Activated naive CD8-positive, alpha-beta T cell treated with anti-CD3 and anti-CD28 coated beads, Interleukin-2, amount 50 U/mL, for 24 hours (primary cell): ENCODE data around the gene ZSCAN10.
"Not testable (repeated sequence)": the region's sequence is repeated elsewhere in the genome, so short reads cannot be mapped to it uniquely, and the experiment has no call there.

ENCODE experiments used
- ATAC-seq: fragments of 150-1000 bp; cut with Tn5 transposase; one replicate; pipeline ENCODE4 v1.10.0; 2021
- DNase-seq: peaks from one replicate; pipeline ENCODE4 v3.0.0; 2021
- H3K27ac Mint-ChIP-seq: one replicate; pipeline ENCODE4 v1.8.0; 2021; ENCODE audit warnings: mild to moderate bottlenecking, mixed read lengths
- H3K27me3 Mint-ChIP-seq: one replicate; pipeline ENCODE4 v1.8.0; 2021; ENCODE audit warnings: mixed read lengths
- H3K36me3 Mint-ChIP-seq: one replicate; pipeline ENCODE4 v1.8.0; 2021; ENCODE audit warnings: low read depth, mixed read lengths
- H3K4me1 Mint-ChIP-seq: one replicate; pipeline ENCODE4 v1.8.0; 2021; ENCODE audit warnings: mixed read lengths
- H3K4me3 Mint-ChIP-seq: one replicate; pipeline ENCODE4 v1.8.0; 2021; ENCODE audit warnings: mild to moderate bottlenecking, moderate library complexity, mixed read lengths
- H3K9me3 Mint-ChIP-seq: one replicate; pipeline ENCODE4 v1.8.0; 2021; ENCODE audit warnings: mixed read lengths

Gene ZSCAN10

DNA sequence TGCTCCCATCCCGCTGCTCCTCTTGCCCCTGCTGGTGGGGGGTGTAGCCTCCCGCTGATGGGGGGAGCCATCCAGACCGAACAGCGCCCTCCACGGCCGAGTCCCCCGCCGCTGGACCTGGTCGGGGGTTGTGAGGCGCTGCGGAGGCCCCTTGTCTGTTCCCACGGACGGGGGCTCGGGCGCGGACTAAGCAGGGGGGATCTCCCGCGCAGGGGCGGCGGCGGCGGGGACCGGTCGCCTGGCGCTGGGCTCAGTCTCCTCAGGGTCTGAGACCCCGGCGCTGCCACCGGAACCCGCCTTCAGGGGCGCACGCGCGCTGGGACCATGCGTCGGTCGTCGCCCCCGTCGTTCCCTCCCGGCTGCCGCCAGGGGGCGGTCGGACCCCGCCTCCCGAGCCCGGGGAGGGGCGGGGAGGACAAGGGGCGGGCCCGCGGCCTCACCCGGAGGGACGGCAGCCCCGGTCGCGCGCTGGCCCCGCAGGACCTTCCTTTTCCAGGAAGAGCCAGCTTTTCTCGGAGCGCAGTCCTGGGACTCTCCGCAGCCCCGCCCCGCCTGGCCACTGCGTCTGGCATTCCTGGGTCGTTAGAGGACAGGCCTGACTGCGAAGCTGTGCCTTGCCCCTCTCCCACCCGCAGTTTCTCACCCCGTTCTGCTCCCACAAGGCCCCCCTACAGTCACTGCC is 39.9 kb downstream of the ZSCAN10 start:
- peaks cover 61% of the 10 kb centered on the region for H3K4me1 Mint-ChIP-seq
- DNase-seq (peak; percentile 92), ATAC-seq (peak; percentile 89)
- H3K4me3 Mint-ChIP-seq = peak overlapping the region; percentile 81
- H3K36me3 Mint-ChIP-seq = peaks cover 8% of the 10 kb centered on the region
- H3K27ac Mint-ChIP-seq = peak overlapping the region; percentile 91
- no peaks in the 10 kb centered on the region for H3K27me3 Mint-ChIP-seq
- no peaks in the 10 kb centered on the region for H3K9me3 Mint-ChIP-seq

DNA sequence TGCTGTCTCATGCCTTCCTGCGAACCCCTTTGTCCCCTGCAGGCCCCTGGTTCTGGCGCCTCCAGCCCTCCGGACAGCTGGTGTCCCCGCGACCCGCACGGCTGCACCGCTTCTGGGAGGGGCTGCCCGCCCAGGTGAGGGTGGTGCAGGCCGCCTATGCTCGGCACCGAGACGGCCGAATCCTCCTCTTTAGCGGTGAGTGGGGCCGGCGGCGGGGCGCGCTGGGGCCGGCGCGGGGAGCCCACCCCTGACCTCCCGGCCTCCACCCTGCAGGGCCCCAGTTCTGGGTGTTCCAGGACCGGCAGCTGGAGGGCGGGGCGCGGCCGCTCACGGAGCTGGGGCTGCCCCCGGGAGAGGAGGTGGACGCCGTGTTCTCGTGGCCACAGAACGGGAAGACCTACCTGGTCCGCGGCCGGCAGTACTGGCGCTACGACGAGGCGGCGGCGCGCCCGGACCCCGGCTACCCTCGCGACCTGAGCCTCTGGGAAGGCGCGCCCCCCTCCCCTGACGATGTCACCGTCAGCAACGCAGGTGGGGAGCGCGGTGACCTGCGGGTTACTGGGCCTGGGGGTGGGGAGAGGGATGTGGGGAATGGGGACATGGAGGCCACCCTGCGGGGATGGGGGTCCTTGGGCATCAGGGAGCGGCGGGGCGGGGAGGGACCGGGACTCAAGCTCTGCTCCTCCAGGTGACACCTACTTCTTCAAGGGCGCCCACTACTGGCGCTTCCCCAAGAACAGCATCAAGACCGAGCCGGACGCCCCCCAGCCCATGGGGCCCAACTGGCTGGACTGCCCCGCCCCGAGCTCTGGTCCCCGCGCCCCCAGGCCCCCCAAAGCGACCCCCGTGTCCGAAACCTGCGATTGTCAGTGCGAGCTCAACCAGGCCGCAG is 40.7 kb downstream of the ZSCAN10 start:
- peak; percentile 26 for ATAC-seq
- H3K4me3 Mint-ChIP-seq = peak overlapping the region; percentile 81
- H3K36me3 Mint-ChIP-seq = peaks cover 8% of the 10 kb centered on the region
- peak overlapping the region; percentile 65 for H3K27ac Mint-ChIP-seq
- no peaks in the 10 kb centered on the region for H3K9me3 Mint-ChIP-seq
- peak; percentile 66 for DNase-seq
- no peaks in the 10 kb centered on the region for H3K27me3 Mint-ChIP-seq
- peaks cover 59% of the 10 kb centered on the region for H3K4me1 Mint-ChIP-seq

DNA sequence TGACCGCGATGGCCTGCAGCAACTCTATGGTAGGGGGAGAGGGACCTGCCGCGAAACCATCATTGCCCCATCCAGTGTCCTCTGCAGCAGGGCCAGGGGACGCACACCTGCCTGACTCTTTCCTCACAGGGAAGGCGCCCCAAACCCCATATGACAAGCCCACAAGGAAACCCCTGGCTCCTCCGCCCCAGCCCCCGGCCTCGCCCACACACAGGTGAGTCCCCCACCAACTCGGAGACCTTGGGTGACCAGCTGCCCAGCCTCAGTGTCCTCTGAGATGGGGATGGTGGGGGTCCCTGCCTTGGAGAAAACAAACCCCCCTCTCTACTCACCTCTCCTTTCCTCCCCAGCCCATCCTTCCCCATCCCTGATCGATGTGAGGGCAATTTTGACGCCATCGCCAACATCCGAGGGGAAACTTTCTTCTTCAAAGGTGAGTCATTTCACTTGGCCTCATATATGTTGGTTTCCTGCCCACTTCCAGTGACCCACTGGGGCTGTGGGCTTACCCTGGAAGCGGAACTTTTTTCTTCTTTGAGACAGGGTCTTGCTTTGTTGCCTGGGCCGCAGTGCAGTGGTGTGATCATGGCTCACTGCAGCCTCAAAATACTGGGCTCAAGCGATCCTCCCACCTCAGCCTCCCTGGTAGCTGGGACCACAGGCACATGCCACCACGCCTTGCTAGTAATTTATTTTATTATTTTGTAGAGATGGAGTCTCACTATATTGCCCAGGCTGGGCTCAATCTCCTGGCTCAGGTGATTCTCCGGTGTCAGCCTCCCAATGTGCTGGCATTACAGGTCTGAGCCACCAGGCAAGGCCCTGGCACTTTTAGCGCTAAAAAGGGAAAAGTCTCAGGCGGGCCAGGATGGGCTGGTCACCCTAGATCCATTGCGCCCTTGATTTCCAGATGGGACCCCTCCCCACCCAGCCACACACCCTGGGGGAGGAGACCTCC is 41.6 kb downstream of the ZSCAN10 start:
- ATAC-seq (no peak), DNase-seq (no peak)
- Mint-ChIP-seq H3K27ac (peak overlapping the region; percentile 49), H3K9me3 (no peaks in the 10 kb centered on the region), H3K36me3 (peaks cover 8% of the 10 kb centered on the region), H3K27me3 (no peaks in the 10 kb centered on the region), H3K4me3 (peak overlapping the region; percentile 43), H3K4me1 (peaks cover 51% of the 10 kb centered on the region)

DNA sequence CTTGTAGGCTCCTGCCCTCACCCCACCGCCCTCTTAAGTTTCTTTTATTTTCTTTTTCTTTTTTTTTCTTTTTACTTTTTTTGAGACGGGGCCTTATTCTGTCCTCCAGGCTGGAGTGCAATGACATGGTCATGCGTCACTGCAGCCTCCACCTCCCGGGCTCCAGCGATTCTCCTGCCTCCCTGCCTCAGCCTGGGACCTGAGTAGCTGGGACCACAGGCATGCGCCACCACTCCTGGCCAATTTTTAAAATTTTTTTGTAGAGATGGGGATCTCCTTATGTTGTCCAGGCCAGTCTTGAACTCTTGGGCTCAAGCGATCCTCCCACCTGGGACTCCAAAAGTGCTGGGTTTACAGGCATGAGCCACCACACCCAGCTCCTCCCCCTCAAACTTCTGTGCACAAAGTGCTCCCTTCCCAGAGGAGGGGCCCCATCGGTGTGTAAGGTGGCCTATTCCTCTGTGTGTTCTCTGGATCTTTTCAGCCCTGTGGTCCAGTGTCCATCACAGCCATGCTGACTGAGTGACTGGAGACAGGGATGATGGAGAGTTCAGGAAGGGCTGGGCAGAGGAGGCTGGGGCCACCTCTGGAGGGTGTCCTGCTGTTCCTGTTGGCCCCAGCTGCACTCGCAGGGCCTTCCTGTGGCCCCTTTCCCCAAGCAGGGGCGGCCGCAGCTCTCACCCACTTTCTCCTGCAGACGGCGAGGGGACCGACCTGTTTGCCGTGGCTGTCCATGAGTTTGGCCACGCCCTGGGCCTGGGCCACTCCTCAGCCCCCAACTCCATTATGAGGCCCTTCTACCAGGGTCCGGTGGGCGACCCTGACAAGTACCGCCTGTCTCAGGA is 42.5 kb downstream of the ZSCAN10 start:
- ATAC-seq (no peak), DNase-seq (no peak)
- H3K9me3 Mint-ChIP-seq = no peaks in the 10 kb centered on the region
- no peaks in the 10 kb centered on the region for H3K27me3 Mint-ChIP-seq
- peak overlapping the region; percentile 21 for H3K4me3 Mint-ChIP-seq
- H3K27ac Mint-ChIP-seq = no peak overlapping the region
- peaks cover 8% of the 10 kb centered on the region for H3K36me3 Mint-ChIP-seq
- peaks cover 46% of the 10 kb centered on the region for H3K4me1 Mint-ChIP-seq

DNA sequence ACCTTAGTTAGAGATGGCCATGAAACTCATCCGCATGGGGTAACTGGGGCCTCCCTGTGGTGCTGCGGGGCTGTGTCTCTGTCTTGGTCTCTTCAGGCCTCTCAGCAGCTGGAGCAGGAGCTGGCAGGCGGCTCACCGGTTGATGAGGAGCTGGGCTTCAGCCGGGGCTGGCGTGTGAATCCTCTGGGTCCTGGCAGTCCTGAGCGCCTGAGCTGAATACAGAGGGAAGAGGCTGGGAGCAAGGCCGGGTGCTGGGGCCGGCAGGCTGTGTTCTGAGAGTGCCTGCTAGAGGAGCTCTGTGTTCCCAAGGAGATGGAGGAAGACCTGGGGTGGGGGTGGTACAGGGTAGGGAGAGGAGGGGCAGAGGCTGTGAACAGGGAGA is 43.4 kb downstream of the ZSCAN10 start:
- DNase-seq, ATAC-seq, H3K36me3 Mint-ChIP-seq, H3K27ac Mint-ChIP-seq, H3K4me3 Mint-ChIP-seq, H3K27me3 Mint-ChIP-seq, H3K9me3 Mint-ChIP-seq: not testable (repeated sequence)
- H3K4me1 Mint-ChIP-seq = peaks cover 48% of the 10 kb centered on the region

DNA sequence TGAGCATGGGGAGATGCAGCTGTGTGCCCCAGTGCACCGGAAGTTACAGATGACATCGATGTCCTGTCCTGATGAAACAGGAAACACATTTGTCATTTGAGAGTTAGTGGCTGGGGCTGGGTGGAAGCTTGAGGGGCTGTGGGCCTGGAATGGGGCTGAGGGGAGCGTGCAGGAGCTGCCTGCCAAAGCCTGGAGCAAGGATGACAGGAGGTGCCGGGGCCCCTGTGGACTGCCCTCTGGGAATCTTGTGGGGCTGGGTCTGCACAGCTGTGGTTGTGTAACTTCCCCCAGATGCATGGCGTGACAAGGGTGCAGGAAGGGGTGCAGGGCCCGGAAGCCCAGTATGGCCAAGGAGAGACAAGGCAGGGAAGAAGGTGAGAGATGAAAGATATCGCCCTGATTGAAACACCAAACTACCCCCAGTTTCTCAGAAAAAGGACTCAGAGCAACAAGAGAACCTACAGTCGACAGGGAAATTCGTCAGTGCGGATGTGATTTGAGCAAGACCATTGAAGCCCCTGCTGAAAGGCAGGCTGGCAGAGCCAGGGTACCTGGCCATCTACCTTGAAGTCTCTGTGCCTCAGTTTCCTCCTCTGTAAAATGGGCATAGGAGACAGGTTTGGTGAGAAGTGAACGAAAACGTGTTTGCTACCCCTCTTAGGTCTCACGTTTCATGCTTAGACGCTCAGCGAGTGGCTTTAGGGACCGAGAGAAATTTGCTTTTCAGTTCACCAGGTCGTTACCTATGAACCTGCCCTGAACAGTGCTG is 43.9 kb downstream of the ZSCAN10 start:
- no peak for ATAC-seq
- DNase-seq = no peak
- Mint-ChIP-seq H3K4me1 (peaks cover 43% of the 10 kb centered on the region), H3K9me3 (no peaks in the 10 kb centered on the region), H3K27me3 (no peaks in the 10 kb centered on the region), H3K27ac (peak overlapping the region; percentile 18), H3K4me3 (peak overlapping the region; percentile 16), H3K36me3 (peaks cover 8% of the 10 kb centered on the region)

DNA sequence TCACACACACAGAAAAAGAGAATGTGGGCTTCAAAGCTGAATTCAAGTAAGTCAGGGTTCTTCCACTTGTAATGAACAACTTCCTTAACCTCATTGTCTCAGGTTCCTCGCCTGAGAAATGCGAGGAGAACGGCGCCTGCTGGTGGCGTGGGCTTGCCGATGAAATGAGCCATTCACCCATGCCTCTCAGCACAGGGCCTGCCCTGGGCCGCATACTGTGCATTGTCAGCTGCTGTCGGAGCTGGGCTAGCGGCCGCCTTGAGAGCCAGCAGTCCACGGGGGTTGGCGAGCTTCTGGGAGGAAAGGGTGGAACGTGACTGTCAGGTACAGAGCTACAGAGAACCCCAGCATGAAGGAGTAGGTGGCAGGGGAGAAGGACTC is 45.8 kb downstream of the ZSCAN10 start:
- H3K4me1 Mint-ChIP-seq = peaks cover 37% of the 10 kb centered on the region
- H3K36me3 Mint-ChIP-seq, H3K4me3 Mint-ChIP-seq, H3K9me3 Mint-ChIP-seq, H3K27ac Mint-ChIP-seq, DNase-seq, H3K27me3 Mint-ChIP-seq: not testable (repeated sequence)
- ATAC-seq = peak; percentile 55

DNA sequence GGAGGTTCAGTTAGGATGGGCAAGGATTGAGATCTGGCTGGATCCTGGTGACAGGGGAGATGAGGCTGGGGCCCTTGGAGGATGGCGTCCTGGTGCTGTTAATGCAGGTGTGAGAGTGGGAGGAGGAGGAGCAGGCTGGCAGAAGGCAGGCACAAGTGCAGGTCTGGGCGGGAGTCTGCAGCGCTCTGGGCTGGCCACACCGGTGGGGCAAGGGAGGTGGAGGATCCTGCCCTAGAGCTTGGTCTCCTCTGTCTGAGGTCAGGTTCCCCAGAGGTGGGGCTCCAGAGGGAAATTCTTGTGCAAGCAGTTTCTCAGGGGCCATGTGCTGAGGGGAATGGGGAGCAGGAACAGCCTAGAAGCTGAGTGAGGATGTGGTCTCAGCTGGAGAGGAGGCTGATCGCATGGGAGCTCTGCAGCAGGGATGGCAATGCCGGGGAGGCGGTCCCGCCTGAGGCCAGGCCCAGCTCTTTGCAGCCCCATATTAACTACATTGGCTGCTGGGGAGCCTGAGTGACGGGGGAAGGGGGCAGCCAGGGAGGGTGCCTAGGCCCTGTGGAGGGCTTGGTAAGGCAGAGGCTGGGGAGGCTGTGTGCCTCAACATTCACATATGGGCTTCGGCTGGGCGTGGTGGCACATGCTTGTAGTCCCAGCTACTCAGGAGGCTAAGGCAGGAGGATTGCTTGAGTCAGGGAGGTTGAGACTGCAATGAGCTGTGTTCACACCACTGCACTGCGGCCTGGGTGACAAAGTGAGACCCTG is 46.3 kb downstream of the ZSCAN10 start:
- H3K27ac Mint-ChIP-seq, H3K4me3 Mint-ChIP-seq, H3K36me3 Mint-ChIP-seq, H3K27me3 Mint-ChIP-seq, DNase-seq, H3K9me3 Mint-ChIP-seq: not testable (repeated sequence)
- peak; percentile 60 for ATAC-seq
- H3K4me1 Mint-ChIP-seq = peaks cover 38% of the 10 kb centered on the region

DNA sequence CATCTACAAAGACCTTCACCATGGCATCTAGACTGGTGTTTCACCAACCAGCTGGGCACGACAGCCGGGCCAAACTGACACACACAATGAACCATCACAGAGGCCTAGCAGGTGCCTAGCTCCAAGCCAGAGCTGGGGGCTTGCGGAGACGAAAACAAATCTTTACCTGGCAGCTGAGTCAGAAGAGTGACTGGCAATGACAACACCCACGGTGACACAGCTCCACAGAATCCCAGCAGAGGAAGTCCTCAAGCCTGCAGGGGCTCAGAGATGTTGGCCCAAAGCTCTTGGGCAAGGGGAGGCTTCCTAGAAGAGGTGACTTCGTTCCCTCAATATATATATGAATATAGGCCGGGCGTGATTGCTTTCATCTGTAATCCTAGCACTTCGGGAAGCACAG is 47.6 kb downstream of the ZSCAN10 start:
- no peak overlapping the region for H3K4me3 Mint-ChIP-seq
- H3K27ac Mint-ChIP-seq = no peak overlapping the region
- H3K36me3 Mint-ChIP-seq = peaks cover 5% of the 10 kb centered on the region
- H3K9me3 Mint-ChIP-seq = no peaks in the 10 kb centered on the region
- DNase-seq = no peak
- H3K4me1 Mint-ChIP-seq = peaks cover 26% of the 10 kb centered on the region
- peaks cover 17% of the 10 kb centered on the region for H3K27me3 Mint-ChIP-seq
- no peak for ATAC-seq

DNA sequence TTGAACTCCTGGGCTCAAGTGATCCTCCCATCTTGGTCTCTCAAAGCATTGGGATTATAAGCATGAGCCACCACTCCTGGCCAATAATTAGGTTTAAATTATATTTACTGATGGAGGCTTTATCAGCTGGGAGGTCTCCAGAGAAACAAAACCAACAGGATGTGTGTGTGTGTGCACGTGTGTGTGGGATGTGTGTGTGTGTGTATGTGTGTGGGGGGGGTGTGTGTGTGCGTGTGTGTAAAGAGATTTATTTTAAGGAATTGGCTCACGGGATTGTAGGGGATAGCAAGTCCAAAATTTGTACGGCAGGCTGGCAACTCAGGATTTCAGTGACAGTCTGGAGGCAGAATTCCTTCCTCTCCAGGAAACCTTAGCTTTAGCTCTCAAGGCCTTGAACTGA is 48.1 kb downstream of the ZSCAN10 start:
- ATAC-seq (no peak), DNase-seq (no peak)
- Mint-ChIP-seq H3K36me3 (peaks cover 5% of the 10 kb centered on the region), H3K27ac (no peak overlapping the region), H3K9me3 (no peaks in the 10 kb centered on the region), H3K27me3 (peaks cover 17% of the 10 kb centered on the region), H3K4me3 (no peak overlapping the region), H3K4me1 (peaks cover 23% of the 10 kb centered on the region)

DNA sequence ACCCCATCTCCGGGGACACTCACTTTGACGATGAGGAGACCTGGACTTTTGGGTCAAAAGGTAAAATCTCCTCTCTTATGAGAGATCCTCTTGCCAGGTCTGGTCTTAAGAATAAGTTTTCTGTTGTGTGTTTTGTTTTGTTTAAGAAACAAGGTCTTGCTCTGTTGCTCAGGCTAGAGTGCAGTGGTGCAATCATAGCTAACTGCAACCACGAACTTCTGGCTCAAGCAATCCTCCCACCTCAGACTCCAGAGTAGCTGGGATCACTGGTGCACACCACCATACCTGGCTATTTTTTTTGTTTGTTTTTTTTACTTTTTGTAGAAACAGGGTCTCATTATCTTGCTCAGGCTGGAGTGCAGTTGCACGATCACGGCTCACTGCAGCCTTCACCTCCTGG is 48.6 kb downstream of the ZSCAN10 start:
- H3K4me1 Mint-ChIP-seq = peaks cover 20% of the 10 kb centered on the region
- H3K27ac Mint-ChIP-seq = no peak overlapping the region
- H3K27me3 Mint-ChIP-seq = peaks cover 20% of the 10 kb centered on the region
- DNase-seq (no peak), ATAC-seq (no peak)
- H3K36me3 Mint-ChIP-seq = peaks cover 5% of the 10 kb centered on the region
- H3K9me3 Mint-ChIP-seq = no peaks in the 10 kb centered on the region
- no peak overlapping the region for H3K4me3 Mint-ChIP-seq

DNA sequence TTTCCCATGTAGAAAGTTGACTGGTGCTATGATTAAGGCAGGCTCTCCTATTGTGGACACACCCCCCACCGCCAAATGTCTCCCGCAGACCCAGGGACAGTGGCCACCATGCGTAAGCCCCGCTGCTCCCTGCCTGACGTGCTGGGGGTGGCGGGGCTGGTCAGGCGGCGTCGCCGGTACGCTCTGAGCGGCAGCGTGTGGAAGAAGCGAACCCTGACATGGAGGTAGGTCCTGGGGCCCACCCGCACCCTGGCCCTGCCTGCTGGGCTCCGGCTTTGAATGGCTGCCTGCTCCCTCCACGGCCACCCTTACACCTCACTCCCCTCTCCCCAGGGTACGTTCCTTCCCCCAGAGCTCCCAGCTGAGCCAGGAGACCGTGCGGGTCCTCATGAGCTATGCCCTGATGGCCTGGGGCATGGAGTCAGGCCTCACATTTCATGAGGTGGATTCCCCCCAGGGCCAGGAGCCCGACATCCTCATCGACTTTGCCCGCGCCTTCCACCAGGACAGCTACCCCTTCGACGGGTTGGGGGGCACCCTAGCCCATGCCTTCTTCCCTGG is 49.1 kb downstream of the ZSCAN10 start:
- Mint-ChIP-seq H3K4me1 (peaks cover 19% of the 10 kb centered on the region), H3K27ac (no peak overlapping the region), H3K27me3 (peaks cover 25% of the 10 kb centered on the region), H3K36me3 (peaks cover 3% of the 10 kb centered on the region), H3K9me3 (no peaks in the 10 kb centered on the region), H3K4me3 (no peak overlapping the region)
- ATAC-seq (no peak), DNase-seq (no peak)
